ENCODE results near the gene SHANK1. TPM values are rescaled to one million over a fixed set of nuclear protein-coding genes. Genes with fewer than 3 reads are reported as not detected.

Gene SHANK1
- total RNA-seq, 1 donor from 2014 or later = 14.0 TPM

DNA sequence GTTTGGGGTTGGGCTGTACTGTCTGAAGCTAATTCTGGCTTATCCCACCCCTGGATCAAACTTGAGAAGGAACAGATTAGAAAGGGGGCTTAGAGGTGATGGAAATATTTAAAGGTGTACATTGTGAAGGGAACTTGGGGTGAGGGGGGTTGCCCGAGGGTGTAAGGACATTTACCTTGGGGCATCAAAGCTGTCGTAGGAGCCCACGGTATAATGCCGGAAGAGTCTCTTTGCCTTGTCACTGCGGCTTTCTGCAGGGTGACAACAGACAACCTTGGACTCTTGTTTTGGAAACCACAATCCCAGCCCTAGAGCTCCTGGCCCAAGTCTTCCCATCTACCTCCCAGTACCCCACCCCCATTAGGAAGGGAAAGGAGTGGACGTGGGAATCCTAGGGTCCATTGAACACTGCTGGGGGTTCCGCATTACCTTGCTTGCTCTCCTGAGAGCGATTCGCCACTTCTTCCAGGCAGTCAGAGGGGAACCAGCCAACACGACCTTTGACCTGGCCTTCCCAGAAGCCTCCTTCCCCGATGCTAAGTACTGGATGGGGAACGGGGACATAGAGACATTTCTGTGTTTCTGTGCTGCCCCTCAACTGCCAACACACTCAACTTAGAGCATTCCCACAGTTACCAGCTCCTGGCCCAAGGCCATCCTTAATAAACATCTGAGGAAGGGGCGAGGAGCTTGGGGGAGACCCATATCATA, 22.0 kb downstream of the SHANK1 start:
- TF ChIP-seq, protein P1, sequence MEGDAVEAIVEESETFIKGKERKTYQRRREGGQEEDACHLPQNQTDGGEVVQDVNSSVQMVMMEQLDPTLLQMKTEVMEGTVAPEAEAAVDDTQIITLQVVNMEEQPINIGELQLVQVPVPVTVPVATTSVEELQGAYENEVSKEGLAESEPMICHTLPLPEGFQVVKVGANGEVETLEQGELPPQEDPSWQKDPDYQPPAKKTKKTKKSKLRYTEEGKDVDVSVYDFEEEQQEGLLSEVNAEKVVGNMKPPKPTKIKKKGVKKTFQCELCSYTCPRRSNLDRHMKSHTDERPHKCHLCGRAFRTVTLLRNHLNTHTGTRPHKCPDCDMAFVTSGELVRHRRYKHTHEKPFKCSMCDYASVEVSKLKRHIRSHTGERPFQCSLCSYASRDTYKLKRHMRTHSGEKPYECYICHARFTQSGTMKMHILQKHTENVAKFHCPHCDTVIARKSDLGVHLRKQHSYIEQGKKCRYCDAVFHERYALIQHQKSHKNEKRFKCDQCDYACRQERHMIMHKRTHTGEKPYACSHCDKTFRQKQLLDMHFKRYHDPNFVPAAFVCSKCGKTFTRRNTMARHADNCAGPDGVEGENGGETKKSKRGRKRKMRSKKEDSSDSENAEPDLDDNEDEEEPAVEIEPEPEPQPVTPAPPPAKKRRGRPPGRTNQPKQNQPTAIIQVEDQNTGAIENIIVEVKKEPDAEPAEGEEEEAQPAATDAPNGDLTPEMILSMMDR (IDR thresholded peaks at IDR 0.05; ENCODE audit: unreplicated experiment) = no peak
- Mint-ChIP-seq H3K4me3 (no peak overlapping the region), H3K27me3 (ENCODE audit: low read depth) (peaks cover 86% of the 10 kb centered on the region), H3K4me1 (no peaks in the 10 kb centered on the region), H3K9me3 (no peaks in the 10 kb centered on the region), H3K27ac (no peak overlapping the region), H3K36me3 (no peaks in the 10 kb centered on the region)
- DNase-seq (ENCODE audit: low spot score in 2 of 2, unreplicated experiment in 2 of 2) = no peak

DNA sequence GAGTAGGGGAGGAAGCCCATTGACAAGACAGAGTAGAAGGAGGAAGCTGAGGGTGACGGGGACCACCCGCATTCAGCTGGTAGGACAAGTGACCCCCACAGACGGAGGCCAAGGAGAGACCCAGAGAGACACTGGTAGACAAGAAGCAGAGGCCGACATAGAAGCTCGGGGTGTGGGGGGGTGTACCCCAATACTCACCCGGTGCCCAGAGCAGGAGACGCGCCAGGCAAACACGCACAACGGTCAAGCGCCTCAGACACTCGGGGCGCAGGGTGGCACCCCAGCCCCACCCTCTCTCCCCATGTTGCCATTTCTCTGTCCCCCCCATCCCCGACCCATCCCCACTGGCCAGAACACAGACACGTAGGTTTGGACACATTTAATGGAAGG, 23.5 kb downstream of the SHANK1 start:
- TF ChIP-seq, protein P1 (IDR thresholded peaks at IDR 0.05; ENCODE audit: unreplicated experiment) = no peak
- Mint-ChIP-seq H3K27me3 (ENCODE audit: low read depth) (peaks cover 89% of the 10 kb centered on the region), H3K36me3 (no peaks in the 10 kb centered on the region), H3K4me1 (no peaks in the 10 kb centered on the region), H3K27ac (no peak overlapping the region), H3K9me3 (no peaks in the 10 kb centered on the region), H3K4me3 (no peak overlapping the region)
- no peak for DNase-seq (ENCODE audit: low spot score in 2 of 2, unreplicated experiment in 2 of 2)

DNA sequence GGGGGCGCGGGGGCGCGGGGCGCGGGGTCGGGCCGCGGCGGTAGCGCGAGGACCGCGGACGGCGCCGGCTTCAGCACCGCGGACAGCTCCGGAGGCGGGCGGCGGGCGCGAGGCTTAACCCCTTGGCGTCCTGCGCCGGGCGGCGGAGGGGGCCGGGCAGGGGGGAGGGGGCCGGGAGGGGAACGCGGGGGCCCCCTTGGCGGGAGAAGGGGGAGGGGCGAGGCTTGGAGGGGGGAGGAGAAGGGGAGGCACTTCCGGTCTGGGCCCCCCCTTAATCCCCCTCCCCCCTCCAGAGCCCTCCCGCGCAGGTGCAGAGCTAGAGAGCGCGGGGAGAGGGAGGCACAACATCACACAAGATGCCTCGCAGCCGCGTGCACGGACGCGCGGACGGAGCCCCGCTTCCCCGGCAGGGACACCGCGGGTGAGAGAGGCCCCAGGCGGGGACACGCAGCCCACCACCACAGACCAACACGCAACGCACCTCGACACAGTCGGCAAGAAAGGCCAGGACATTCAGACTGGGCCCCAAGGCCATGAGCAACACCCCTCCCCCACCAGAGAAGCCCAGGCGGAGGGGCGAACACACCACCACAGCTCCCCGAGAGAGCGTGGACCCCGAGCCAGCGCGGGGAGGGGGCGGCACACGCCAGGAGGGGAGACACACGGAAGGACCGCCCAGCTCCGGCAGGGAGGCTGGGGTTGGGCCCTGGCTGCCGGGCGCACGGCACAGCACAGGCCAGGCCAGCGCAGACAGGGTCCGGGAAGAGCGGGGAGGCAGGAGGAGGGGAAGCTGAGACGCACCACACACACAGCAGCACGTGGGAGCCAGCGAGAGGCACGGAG, 24.1 kb downstream of the SHANK1 start:
- Mint-ChIP-seq H3K4me3 (no peak overlapping the region), H3K4me1 (no peaks in the 10 kb centered on the region), H3K9me3 (no peaks in the 10 kb centered on the region), H3K36me3 (no peaks in the 10 kb centered on the region), H3K27me3 (ENCODE audit: low read depth) (peaks cover 90% of the 10 kb centered on the region), H3K27ac (no peak overlapping the region)
- peak; percentile 64 to 78 for DNase-seq (ENCODE audit: low spot score in 2 of 2, unreplicated experiment in 2 of 2)
- TF ChIP-seq, protein P1 (IDR thresholded peaks at IDR 0.05; ENCODE audit: unreplicated experiment) = no peak

DNA sequence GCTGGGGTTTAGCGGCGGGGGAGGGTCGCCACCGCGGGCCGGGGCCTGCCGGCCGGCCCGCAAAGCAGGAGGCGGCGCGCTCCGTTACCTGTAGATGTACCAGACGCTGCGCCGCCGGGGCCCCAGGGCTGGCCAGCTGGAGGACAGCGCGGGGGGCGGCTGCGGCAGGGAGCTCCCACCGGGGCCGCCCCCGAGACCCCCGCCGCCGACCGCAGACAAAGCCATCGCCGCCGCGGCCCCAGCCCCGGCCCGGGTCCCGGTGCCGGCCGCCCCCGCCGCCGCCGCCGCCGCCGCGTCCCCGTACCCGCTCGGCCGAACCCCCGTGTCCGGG, 24.8 kb downstream of the SHANK1 start:
- H3K36me3 Mint-ChIP-seq = no peaks in the 10 kb centered on the region
- H3K4me3 Mint-ChIP-seq = no peak overlapping the region
- H3K4me1 Mint-ChIP-seq = no peaks in the 10 kb centered on the region
- H3K27ac Mint-ChIP-seq = no peak overlapping the region
- H3K9me3 Mint-ChIP-seq = no peaks in the 10 kb centered on the region
- H3K27me3 Mint-ChIP-seq (ENCODE audit: low read depth) = peaks cover 91% of the 10 kb centered on the region
- DNase-seq (ENCODE audit: low spot score in 2 of 2, unreplicated experiment in 2 of 2) = no peak
- TF ChIP-seq, protein P1 (IDR thresholded peaks at IDR 0.05; ENCODE audit: unreplicated experiment) = no peak

DNA sequence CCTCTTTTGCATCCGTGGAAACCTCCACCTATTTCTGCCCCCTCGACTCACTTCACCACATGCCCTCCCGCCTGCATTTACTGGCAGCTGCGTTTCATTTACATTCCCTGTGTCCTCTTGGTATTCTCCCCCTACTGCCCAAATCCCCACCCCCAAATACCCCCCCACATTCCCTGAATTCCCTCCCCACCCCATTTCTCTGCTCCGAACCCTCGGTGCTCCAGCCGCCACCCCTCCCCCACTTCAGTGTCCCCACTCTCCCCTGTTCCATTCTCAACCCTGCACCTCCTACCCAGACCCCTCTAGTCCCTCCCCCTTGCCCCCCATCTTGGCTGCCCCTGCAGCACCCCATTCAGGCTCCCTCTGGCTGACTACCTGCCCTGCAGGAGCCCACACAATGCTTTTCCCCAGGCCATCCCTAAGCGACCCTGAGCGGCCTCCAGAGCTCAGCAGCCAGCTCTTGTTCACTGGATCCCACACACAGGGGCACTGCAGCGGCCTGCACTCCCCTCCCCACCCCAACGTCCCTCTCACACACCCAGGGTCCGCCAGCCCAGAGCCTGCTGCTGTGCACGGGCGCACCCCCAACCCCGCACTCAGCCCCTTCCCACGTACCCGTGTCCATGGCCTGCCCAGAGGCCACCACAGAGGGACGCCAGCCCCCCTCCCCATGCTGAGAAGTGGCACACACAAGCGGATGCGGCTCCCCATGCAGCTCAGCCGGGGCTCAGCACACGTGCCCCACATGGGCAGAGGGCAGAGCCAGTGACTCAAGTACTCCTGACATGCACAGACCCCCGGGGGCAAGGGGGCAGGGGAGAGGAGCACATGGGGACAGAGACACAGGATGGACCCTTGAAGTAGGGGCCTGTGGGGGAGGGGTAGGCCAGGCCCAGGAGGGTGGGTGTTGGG, 26.3 kb downstream of the SHANK1 start:
- Mint-ChIP-seq H3K9me3 (no peaks in the 10 kb centered on the region), H3K36me3 (no peaks in the 10 kb centered on the region), H3K4me3 (no peak overlapping the region), H3K4me1 (no peaks in the 10 kb centered on the region), H3K27ac (no peak overlapping the region), H3K27me3 (ENCODE audit: low read depth) (peaks cover 91% of the 10 kb centered on the region)
- DNase-seq (ENCODE audit: low spot score in 2 of 2, unreplicated experiment in 2 of 2) = no peak
- TF ChIP-seq, protein P1 (IDR thresholded peaks at IDR 0.05; ENCODE audit: unreplicated experiment) = no peak
